ENCODE results near the gene CCSER1.

CCSER1 gene

GRCh38 chr4:90112715-90113114 is 14.5 kb upstream of the CCSER1 start:
- DNase-seq: no peak
- Histone ChIP-seq H3K4me1 (no peaks in the 10 kb centered on the region), H3K9me3 (no peaks in the 10 kb centered on the region), H3K27me3 (no peaks in the 10 kb centered on the region), H3K4me3 (ENCODE audit: low read depth, low read length) (no peak overlapping the region), H3K36me3 (no peaks in the 10 kb centered on the region)
- TF ChIP-seq CTCF (IDR thresholded peaks at IDR 0.05; ENCODE audit: low read depth, low read length): no peak

- Histone ChIP-seq H3K4me1 (no peaks in the 10 kb centered on the region), H3K27me3 (no peaks in the 10 kb centered on the region), H3K4me3 (ENCODE audit: low read depth, low read length) (no peak overlapping the region), H3K9me3 (no peaks in the 10 kb centered on the region), H3K36me3 (no peaks in the 10 kb centered on the region)
- TF ChIP-seq CTCF (IDR thresholded peaks at IDR 0.05; ENCODE audit: low read depth, low read length): no peak
- no peak for DNase-seq
These were observed 13.2 kb upstream of the CCSER1 start for GRCh38 chr4:90113881-90114457.

GRCh38 chr4:90118527-90119195 is 8.5 kb upstream of the CCSER1 start:
- H3K9me3 ChIP-seq: no peaks in the 10 kb centered on the region
- DNase-seq: no peak
- peaks cover 8% of the 10 kb centered on the region; the same call in 1 of the 2 replicates for H3K4me1 ChIP-seq
- no peak overlapping the region for H3K4me3 ChIP-seq (ENCODE audit: low read depth, low read length)
- H3K27me3 ChIP-seq: no peaks in the 10 kb centered on the region
- TF ChIP-seq CTCF (IDR thresholded peaks at IDR 0.05; ENCODE audit: low read depth, low read length): no peak
- no peaks in the 10 kb centered on the region for H3K36me3 ChIP-seq

- TF ChIP-seq CTCF (IDR thresholded peaks at IDR 0.05; ENCODE audit: low read depth, low read length): peak; percentile 66
- H3K4me3 ChIP-seq (ENCODE audit: low read depth, low read length): no peak overlapping the region
- H3K27me3 ChIP-seq: no peaks in the 10 kb centered on the region
- no peaks in the 10 kb centered on the region for H3K36me3 ChIP-seq
- peak; percentile 22 for DNase-seq
- peaks cover 8% of the 10 kb centered on the region; the same call in 1 of the 2 replicates for H3K4me1 ChIP-seq
- no peaks in the 10 kb centered on the region for H3K9me3 ChIP-seq
These were observed 7.2 kb upstream of the CCSER1 start for GRCh38 chr4:90120037-90120436.

GRCh38 chr4:90120815-90121214 is 6.4 kb upstream of the CCSER1 start:
- Histone ChIP-seq H3K4me3 (ENCODE audit: low read depth, low read length) (no peak overlapping the region), H3K27me3 (no peaks in the 10 kb centered on the region), H3K4me1 (peaks cover 8% of the 10 kb centered on the region; the same call in 1 of the 2 replicates), H3K36me3 (no peaks in the 10 kb centered on the region), H3K9me3 (no peaks in the 10 kb centered on the region)
- no peak for TF ChIP-seq CTCF (IDR thresholded peaks at IDR 0.05; ENCODE audit: low read depth, low read length)
- no peak for DNase-seq

- no peak for TF ChIP-seq CTCF (IDR thresholded peaks at IDR 0.05; ENCODE audit: low read depth, low read length)
- no peak for DNase-seq
- Histone ChIP-seq H3K4me1 (peaks cover 8% of the 10 kb centered on the region; the same call in 1 of the 2 replicates), H3K4me3 (ENCODE audit: low read depth, low read length) (no peak overlapping the region), H3K36me3 (no peaks in the 10 kb centered on the region), H3K9me3 (no peaks in the 10 kb centered on the region), H3K27me3 (no peaks in the 10 kb centered on the region)
These were observed 5.4 kb upstream of the CCSER1 start for GRCh38 chr4:90121676-90122354.

Measured in BE2C (cell line).